ENCODE measurements around the gene EMC8.

Gene EMC8

GRCh38 chr16:85752511-85753420 lies 46.6 kb downstream of the EMC8 start:
- peak; percentile 40 for DNase-seq

GRCh38 chr16:85751698-85752501 lies 47.4 kb downstream of the EMC8 start:
- DNase-seq: no peak

GRCh38 chr16:85750827-85751697 lies 48.3 kb downstream of the EMC8 start, which contains the start of gene C16orf74:
C16orf74 (minus strand) TSS chr16:85751096; CDS start chr16:85735217, 15,879 bp downstream.
- peak; percentile 32 for DNase-seq

GRCh38 chr16:85750146-85750826 lies 49.1 kb downstream of the EMC8 start:
- peak; percentile 29 for DNase-seq

- no peak for DNase-seq
Observed at GRCh38 chr16:85749771-85750145, 49.6 kb downstream of the EMC8 start.

- no peak for DNase-seq
Observed at GRCh38 chr16:85746460-85747215, 52.7 kb downstream of the EMC8 start.

GRCh38 chr16:85738923-85739715 lies 60.2 kb downstream of the EMC8 start:
- DNase-seq: no peak

GRCh38 chr16:85736921-85737320 lies 62.4 kb downstream of the EMC8 start:
- DNase-seq: peak; percentile 16

GRCh38 chr16:85735946-85736345 lies 63.4 kb downstream of the EMC8 start:
- DNase-seq: no peak

- peak; percentile 88 for DNase-seq
Observed at GRCh38 chr16:85735225-85735635, 64.1 kb downstream of the EMC8 start.

GRCh38 chr16:85734311-85735017 lies 64.9 kb downstream of the EMC8 start:
- no peak for DNase-seq

GRCh38 chr16:85733839-85734170 lies 65.5 kb downstream of the EMC8 start:
- DNase-seq: peak; percentile 88

GRCh38 chr16:85733155-85733838 lies 66.0 kb downstream of the EMC8 start:
- peak; percentile 96 for DNase-seq

- DNase-seq: peak; percentile 24
Observed at GRCh38 chr16:85731179-85731578, 68.2 kb downstream of the EMC8 start.

- peak; percentile 74 for DNase-seq
Observed at GRCh38 chr16:85730186-85730465, 69.2 kb downstream of the EMC8 start.

GRCh38 chr16:85729452-85730185 lies 69.7 kb downstream of the EMC8 start:
- peak; percentile 20 for DNase-seq

- no peak for DNase-seq
Observed at GRCh38 chr16:85728879-85729278, 70.5 kb downstream of the EMC8 start.
